Measurements from ENCODE around the gene XYLT1. TPM values are rescaled to one million over a fixed set of nuclear protein-coding genes. Genes with fewer than 3 reads are reported as not detected.

XYLT1 gene
- total RNA-seq, 4 donors from 2014 or later: 20.0 to 43.0 (median 27.4) TPM

DNA sequence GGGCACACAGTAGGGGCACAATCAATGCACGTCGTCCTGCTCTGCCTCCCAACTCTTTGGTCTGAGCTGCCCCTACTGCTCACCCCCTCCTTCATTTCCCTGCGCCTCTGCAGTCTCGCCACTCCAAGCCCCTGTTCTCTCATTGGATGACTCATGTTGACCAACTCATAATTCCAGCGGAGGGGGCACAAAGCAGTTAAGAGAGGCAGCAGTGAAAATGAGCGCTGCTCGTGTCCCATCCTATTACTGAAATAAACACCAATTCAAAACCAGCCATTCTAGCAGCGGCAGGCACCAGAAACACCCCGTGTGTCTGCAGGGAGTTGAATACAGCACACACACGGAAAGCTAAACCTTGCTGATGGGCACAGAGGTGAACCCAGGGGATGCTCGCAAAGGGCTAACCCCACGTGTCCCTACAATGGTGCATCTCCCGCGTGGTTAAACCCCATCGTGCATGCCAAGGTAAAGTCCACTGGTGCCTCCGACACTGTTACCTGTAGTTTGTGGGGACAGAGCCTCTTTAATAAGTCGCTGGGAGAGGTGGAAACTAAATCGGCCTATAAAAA lies 310.4 kb downstream of the XYLT1 start:
- DNase-seq (ENCODE audit: low spot score) (no peak), ATAC-seq (ENCODE audit: low FRiP score) (no peak)
- TF ChIP-seq, protein P1, sequence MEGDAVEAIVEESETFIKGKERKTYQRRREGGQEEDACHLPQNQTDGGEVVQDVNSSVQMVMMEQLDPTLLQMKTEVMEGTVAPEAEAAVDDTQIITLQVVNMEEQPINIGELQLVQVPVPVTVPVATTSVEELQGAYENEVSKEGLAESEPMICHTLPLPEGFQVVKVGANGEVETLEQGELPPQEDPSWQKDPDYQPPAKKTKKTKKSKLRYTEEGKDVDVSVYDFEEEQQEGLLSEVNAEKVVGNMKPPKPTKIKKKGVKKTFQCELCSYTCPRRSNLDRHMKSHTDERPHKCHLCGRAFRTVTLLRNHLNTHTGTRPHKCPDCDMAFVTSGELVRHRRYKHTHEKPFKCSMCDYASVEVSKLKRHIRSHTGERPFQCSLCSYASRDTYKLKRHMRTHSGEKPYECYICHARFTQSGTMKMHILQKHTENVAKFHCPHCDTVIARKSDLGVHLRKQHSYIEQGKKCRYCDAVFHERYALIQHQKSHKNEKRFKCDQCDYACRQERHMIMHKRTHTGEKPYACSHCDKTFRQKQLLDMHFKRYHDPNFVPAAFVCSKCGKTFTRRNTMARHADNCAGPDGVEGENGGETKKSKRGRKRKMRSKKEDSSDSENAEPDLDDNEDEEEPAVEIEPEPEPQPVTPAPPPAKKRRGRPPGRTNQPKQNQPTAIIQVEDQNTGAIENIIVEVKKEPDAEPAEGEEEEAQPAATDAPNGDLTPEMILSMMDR (IDR thresholded peaks at IDR 0.05): no peak

- TF ChIP-seq, protein P1 (IDR thresholded peaks at IDR 0.05): no peak
- no peak for DNase-seq (ENCODE audit: low spot score)
- ATAC-seq (ENCODE audit: low FRiP score): no peak
Observed at GRCh38 chr16:17159617-17160016, 311.1 kb downstream of the XYLT1 start.

DNA sequence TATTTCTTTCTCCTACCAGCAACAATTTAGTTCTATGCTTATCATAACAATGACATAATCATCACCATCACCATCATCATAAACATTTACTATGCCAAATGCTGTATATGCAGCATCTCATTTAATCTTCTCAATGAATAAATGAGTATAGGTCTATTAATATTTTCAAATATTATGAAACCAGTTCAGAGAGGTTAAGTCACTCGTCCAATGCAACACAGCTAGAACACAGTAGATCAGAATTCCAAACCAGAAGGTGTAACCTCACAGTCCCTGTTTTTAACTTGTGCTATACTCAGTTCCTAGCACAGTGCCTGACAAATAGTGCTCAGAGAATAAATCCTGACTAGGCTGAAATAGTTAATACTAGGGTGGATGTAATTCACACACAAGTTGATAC lies 314.8 kb downstream of the XYLT1 start:
- TF ChIP-seq, protein P1 (IDR thresholded peaks at IDR 0.05): no peak
- DNase-seq (ENCODE audit: low spot score) (no peak), ATAC-seq (ENCODE audit: low FRiP score) (no peak)

- no peak for ATAC-seq (ENCODE audit: low FRiP score)
- TF ChIP-seq, protein P1 (IDR thresholded peaks at IDR 0.05): no peak
- DNase-seq (ENCODE audit: low spot score): no peak
Observed at GRCh38 chr16:17155485-17155884, 315.3 kb downstream of the XYLT1 start.

- DNase-seq (ENCODE audit: low spot score): no peak
- TF ChIP-seq, protein P1 (IDR thresholded peaks at IDR 0.05): no peak
- no peak for ATAC-seq (ENCODE audit: low FRiP score)
Observed at GRCh38 chr16:17154981-17155380, 315.8 kb downstream of the XYLT1 start.

DNA sequence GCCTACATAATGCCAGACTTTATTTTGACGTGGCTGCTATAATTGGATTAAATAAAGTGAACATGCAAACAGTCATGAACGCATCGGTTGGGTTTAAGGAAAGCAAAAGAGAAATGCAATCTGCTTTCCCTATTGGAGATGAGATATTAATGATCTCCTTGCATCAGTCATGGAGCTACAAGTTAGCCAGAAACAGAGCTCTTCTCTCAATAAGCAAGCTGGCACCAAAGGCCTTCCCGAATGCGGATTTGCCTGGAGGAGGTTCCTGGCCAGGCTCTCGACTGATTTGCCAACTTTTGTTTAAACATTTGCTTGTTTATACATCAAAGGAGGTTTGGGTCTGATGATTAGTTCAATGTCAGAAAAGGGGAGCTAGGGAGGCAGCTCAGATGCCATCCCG lies 318.4 kb downstream of the XYLT1 start:
- ATAC-seq (ENCODE audit: low FRiP score): no peak
- no peak for DNase-seq (ENCODE audit: low spot score)
- TF ChIP-seq, protein P1 (IDR thresholded peaks at IDR 0.05): no peak

- TF ChIP-seq, protein P1 (IDR thresholded peaks at IDR 0.05): no peak
- no peak for ATAC-seq (ENCODE audit: low FRiP score)
- no peak for DNase-seq (ENCODE audit: low spot score)
Observed at GRCh38 chr16:17151335-17151734, 319.4 kb downstream of the XYLT1 start.
